GM15510 (cell line): ENCODE data around the gene ARL15.

Experiments used
- POLR2A ChIP-seq: IDR thresholded peaks from 3 replicates; pipeline ENCODE4 v1.6.1; 2011; ENCODE audit warnings: borderline replicate concordance; ENCODE audit not compliant: insufficient read length; ENCODE audit errors: extremely low read depth

ARL15 gene

GRCh38 chr5:54073131-54073530 is 237.2 kb downstream of the ARL15 start:
- TF ChIP-seq POLR2A = no peak

GRCh38 chr5:54066433-54066832 is 243.9 kb downstream of the ARL15 start:
- no peak for TF ChIP-seq POLR2A

- TF ChIP-seq POLR2A = no peak
These were observed 246.6 kb downstream of the ARL15 start for GRCh38 chr5:54063817-54064216.

DNA sequence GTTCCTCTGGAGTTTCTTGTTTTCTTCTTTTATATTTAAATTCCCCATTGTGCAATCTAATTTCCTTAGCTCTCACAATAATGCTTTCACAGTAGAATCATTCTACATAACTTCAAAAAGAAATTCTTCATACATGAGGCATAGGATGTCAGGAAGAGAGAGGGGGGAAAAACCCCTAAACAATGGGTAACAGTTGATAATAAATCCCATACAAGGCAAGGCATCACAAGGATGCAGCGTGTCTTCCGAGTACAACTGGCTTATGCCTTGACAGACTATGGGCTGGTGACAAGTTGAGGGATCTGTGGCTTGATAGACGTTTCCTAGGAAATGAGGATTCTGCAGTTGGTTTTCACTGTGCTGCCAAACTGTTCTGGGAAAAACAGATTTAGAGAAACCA is 247.4 kb downstream of the ARL15 start:
- TF ChIP-seq POLR2A = no peak

DNA sequence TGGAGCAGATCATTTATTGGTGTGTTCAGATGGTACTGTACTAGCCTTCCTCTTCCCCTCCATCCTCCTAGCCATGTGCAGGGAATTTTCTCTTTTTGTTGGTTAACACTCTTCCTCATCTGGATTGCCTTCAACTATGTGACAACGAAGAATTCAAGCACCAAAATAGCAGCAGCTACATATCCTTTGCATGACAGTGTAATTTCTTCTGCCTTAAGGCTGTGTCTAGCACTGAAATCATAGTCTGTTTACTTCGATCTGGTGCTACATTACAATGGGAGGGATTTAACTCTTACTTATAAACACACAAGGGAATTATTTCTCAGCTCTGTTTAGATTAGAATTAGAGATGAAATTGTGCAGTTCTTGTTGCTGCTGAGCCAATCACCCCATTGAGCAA is 260.4 kb downstream of the ARL15 start:
- TF ChIP-seq POLR2A = no peak

- no peak for TF ChIP-seq POLR2A
These were observed 261.2 kb downstream of the ARL15 start for GRCh38 chr5:54049144-54049543.

DNA sequence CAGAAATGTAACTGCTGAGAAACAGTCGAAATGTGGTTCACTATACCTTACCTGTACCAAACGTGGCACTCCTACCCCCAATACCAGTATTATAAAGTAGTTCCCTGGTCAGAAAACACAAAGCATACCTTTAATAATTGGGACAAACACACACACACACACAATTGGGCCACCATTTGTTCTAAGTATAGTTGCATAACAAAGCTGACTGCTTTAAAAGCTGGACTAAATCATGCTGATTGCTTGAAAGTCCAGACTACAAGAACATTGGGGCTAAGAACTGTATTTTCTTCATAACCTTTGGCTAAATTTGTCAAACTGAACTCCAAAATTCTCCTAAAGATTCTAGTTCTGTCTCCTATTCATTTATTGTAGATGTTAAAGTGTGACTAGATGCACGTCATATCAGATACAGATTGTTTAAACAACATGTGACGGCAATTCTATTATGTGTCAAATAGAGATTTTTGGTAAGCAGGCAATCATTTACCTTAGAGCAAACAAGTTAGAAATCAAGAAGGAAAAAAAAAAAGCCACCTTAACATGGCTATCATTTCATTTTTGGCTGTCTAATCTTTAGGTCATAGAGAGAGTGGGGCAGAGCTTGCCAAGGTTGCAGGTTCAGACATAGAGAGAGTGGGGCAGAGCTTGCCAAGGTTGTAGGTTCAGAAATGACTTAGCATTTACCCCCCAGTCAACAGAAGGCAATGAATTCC is 265.1 kb downstream of the ARL15 start:
- TF ChIP-seq POLR2A = no peak

GRCh38 chr5:54040804-54041203 is 269.6 kb downstream of the ARL15 start:
- no peak for TF ChIP-seq POLR2A

- TF ChIP-seq POLR2A = no peak
These were observed 270.4 kb downstream of the ARL15 start for GRCh38 chr5:54040018-54040417.

DNA sequence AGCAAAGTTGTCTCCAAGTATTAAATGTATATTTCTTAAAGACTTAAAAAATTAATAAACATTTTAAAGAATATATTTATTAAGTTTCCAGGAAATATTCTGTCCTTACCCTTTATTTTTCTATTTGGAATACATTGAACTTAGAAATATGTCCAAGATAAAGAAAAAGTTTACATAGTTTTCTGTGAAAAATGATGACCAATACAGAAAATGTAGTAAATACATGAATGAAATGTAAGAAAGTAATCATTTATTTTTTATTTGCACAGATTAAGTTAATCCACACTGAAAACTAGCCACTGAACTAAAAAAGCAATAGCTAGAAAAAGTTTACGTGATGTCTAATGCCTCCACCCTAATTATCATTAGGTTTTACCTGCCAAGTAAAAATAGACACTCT is 273.2 kb downstream of the ARL15 start:
- no peak for TF ChIP-seq POLR2A

DNA sequence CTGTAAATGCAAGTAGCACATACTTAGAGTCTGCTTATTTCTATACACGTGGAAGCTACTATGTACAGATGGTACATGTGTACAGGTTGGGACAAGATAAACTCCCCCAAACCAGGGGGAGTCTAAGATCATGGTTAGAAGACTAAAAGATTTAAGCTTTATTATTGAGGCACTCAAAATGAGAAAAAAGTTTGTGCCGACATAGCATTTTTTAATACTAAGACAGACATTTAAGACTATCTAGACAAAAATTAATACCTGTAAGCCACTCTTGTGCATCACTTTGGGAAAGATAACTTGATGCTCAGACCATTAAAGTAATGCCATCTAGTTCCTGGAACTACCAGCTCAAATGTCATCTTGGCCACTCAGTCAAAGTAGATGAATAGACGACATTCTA is 279.4 kb downstream of the ARL15 start:
- TF ChIP-seq POLR2A = no peak

DNA sequence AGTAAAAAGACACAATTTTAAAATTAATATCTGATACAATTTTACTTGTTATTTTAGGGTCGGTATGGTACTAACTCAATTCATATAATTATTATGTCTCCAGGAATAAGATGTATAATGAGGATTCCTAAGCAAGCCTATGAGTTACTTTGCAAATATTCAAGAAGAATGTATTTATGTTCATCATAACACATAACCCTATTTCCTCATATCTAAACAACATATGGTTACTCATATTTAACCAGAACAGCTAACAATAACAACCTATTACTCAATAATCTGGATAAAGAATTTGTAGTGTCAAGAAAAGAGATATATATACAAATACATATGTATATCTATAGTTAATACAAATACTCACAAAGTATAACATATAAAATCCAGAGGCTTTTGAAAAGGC is 285.9 kb downstream of the ARL15 start:
- TF ChIP-seq POLR2A = no peak

DNA sequence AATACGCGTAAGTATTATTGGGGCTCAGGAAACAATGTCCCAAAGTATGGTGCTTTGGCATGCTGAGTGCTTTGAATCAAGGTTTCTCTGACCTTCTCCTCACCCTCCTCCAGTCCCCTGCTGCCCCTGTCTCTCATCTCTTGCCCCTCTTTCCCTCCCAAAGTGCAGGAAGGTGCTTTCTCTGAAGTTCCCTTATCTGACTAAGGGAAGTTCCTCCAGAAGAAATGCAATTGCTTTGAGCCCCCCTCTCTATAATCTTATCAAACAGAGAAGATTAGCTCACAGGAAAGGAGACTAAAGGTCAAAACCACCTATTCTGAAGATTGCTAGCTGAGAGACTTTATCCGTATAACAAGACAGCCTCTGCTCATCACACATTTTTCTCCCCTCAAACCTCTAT is 288.1 kb downstream of the ARL15 start:
- TF ChIP-seq POLR2A = no peak

GRCh38 chr5:54021431-54022164 is 288.8 kb downstream of the ARL15 start:
- TF ChIP-seq POLR2A = no peak

DNA sequence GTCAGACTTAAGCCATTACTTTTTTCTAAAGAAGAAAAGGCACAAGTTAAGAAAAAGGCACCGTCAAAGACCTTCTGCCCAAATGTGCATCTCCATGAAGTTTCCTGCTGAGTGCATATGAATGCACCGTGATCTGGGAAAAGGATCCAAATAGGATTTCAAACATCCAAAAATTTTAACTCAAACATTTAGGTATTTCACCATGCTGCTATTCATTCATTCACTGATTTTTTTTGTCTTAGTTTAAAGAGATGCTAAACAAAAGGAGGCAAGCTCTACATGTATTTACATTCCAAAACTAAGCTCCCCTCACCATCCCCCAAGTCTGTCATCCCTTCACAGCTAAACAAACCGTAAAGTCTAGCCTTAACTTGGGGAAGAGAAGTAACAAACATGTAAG is 291.9 kb downstream of the ARL15 start:
- TF ChIP-seq POLR2A = no peak

GRCh38 chr5:54017580-54017979 is 292.8 kb downstream of the ARL15 start:
- TF ChIP-seq POLR2A = no peak
